GM23338 (cell line): Measurements from ENCODE around the gene COPZ2.

Source experiments
- CREB1 ChIP-seq: fragments of 250-450 bp; sonication (Bioruptor Pico); IDR thresholded peaks from 2 replicates; pipeline ENCODE4 v1.5.0; 2020; ENCODE audit warnings: low read depth, mild to moderate bottlenecking, moderate library complexity
- EZH2 ChIP-seq: fragments of 200-600 bp; sonication (generic); IDR thresholded peaks from one replicate; pipeline ENCODE4 v1.8.0; 2017; ENCODE audit warnings: antibody characterized with exemption, mild to moderate bottlenecking, low read depth; ENCODE audit not compliant: unreplicated experiment
- EZH2phosphoT487 ChIP-seq: fragments of 200-600 bp; sonication (generic); IDR thresholded peaks from one replicate; pipeline ENCODE4 v1.8.1; 2018; ENCODE audit warnings: antibody characterized with exemption; ENCODE audit not compliant: unreplicated experiment
- TF ChIP-seq, protein P1 (sequence below), 2 experiments: fragments of 200-600 bp in 1 of 2; sonication (generic) in 1 of 2; conservative IDR thresholded peaks; 2 replicates each; pipeline versions ENCODE4 v1.5.1 to v1.6.1; 2016 to 2017; ENCODE audit warnings: antibody characterized with exemption in 2 of 2, low read depth in 2 of 2, mild to moderate bottlenecking in 2 of 2, moderate library complexity in 1 of 2

DNA sequence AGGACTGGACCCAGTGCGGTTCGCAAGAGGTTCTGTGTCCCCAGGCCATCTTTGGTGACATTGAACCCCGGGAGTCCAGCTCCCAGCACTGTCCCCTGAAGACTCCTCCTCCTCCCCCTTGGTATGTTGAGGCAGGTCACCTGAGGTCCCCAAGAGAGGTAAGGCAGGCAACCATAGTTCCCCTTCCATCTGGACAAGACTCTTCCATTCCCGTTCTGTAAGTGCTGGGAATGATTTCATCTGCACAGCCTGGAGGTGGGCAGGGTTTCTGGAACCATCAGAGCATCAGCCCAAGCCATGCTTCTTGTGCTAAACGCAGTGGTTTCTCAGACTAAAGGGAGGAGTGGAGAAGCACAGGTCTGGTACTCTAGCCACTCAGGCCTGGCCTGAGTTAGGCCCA lies 24.9 kb downstream of the COPZ2 start:
- TF ChIP-seq, protein P1, sequence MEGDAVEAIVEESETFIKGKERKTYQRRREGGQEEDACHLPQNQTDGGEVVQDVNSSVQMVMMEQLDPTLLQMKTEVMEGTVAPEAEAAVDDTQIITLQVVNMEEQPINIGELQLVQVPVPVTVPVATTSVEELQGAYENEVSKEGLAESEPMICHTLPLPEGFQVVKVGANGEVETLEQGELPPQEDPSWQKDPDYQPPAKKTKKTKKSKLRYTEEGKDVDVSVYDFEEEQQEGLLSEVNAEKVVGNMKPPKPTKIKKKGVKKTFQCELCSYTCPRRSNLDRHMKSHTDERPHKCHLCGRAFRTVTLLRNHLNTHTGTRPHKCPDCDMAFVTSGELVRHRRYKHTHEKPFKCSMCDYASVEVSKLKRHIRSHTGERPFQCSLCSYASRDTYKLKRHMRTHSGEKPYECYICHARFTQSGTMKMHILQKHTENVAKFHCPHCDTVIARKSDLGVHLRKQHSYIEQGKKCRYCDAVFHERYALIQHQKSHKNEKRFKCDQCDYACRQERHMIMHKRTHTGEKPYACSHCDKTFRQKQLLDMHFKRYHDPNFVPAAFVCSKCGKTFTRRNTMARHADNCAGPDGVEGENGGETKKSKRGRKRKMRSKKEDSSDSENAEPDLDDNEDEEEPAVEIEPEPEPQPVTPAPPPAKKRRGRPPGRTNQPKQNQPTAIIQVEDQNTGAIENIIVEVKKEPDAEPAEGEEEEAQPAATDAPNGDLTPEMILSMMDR (conservative IDR thresholded peaks at IDR 0.05; ENCODE audit: low read depth in 2 of 2): no peak
- no peak for TF ChIP-seq EZH2
- no peak for TF ChIP-seq EZH2phosphoT487
- TF ChIP-seq CREB1: no peak
